ENCODE data around the gene HMOX2.

Gene HMOX2, protein sequence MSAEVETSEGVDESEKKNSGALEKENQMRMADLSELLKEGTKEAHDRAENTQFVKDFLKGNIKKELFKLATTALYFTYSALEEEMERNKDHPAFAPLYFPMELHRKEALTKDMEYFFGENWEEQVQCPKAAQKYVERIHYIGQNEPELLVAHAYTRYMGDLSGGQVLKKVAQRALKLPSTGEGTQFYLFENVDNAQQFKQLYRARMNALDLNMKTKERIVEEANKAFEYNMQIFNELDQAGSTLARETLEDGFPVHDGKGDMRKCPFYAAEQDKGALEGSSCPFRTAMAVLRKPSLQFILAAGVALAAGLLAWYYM

DNA sequence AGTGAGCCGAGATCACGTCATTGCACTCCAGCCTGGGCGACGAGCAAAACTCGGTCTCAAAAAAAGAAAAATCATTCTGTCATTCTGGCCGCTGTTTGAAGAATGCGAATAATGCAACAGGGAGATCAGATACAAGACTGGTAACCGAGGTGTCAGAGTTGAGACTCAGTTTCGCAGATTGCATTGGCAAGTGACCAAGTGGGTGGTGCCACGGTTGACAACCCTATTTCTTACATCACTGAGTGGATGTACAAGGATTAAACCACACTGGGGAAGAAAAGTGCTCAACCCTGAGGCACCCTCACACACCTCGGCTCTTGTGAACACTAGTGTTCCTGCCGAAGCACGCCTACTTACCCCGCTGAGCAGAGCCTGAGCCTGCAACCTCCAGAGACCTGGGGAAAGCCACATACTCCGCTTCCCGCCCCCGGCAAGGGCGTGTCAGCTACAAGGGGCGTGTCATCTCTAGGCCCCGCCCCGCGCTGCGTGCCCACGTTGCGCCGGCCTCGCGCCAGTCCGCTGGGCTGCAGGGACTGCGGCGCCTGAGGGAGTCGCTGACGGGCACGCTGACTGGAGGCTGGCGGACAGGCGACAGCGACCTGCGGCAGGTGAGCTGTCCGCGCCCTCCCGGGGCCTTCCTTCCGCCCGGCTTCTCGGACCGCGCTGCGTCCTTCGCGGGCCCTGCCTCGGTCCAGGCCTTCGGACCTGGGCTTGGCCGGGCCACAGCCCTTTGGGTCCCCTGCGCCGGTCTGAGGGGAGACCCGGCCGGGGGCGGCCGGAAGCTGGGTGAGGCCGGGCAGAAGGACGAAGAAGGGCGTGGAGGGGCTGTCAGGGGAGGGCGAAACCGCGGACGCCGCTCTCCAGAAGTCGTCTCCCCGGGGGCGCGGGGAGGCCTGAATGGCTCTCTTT, at the start of gene HMOX2:
Gene HMOX2, plus strand, starts transcription at position 519 of the 909 bp plus-strand sequence. CDS start 29,127 bp downstream, outside the sequence.
- peaks cover 0 to 6% of the 10 kb centered on the region in 2 donors for H3K36me3 Mint-ChIP-seq
- ATAC-seq (replicated peaks) (peak; percentile 92 to 94), DNase-seq (peak; percentile 97)
- H3K4me3 Mint-ChIP-seq: peak within 1 kb of the TSS; percentile 87 to 92
- peaks cover 14 to 38% of the 10 kb centered on the region in 2 donors for H3K4me1 Mint-ChIP-seq
- H3K9me3 Mint-ChIP-seq: no peaks in the 10 kb centered on the region
- H3K27me3 Mint-ChIP-seq: no peaks in the 10 kb centered on the region
- H3K27ac Mint-ChIP-seq: peak within 1 kb of the TSS; percentile 83

- peaks cover 18 to 28% of the 10 kb centered on the region in 2 donors for H3K4me1 Mint-ChIP-seq
- ATAC-seq (replicated peaks) (no peak), DNase-seq (no peak)
- H3K27me3 Mint-ChIP-seq: no peaks in the 10 kb centered on the region
- peak overlapping the region; percentile 98 for H3K27ac Mint-ChIP-seq
- peaks cover 18 to 30% of the 10 kb centered on the region in 2 donors for H3K36me3 Mint-ChIP-seq
- no peaks in the 10 kb centered on the region for H3K9me3 Mint-ChIP-seq
- H3K4me3 Mint-ChIP-seq: peak overlapping the region; percentile 98 to 99
Observed at GRCh38 chr16:4426722-4427372, 49.4 kb upstream of the HMOX2 start.

GRCh38 chr16:4428500-4428899, 47.7 kb upstream of the HMOX2 start:
- Mint-ChIP-seq H3K9me3 (no peaks in the 10 kb centered on the region), H3K27ac (no peak overlapping the region), H3K27me3 (no peaks in the 10 kb centered on the region), H3K4me1 (peaks cover 21 to 36% of the 10 kb centered on the region in 2 donors), H3K4me3 (no peak overlapping the region), H3K36me3 (peaks cover 18 to 37% of the 10 kb centered on the region in 2 donors)
- ATAC-seq (replicated peaks) (no peak), DNase-seq (no peak)

DNA sequence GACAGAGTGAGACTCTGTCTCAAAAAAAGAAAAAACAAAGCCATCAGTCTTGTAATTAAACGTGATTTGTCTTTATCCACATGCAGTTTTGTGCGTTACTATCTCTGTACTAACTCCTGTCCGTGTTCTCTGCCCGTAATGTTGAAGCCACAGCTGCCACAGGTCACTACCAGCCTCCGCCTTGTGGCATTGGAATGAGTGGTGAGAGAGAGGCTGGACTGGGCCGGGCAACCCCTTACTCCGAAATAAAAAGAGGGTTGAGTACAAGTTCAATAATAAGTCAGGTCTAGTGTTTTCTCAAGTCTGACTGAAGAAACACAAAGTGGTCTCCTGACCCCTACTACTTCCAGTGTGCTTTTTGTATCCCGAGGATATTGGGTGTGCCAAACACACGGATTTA, 45.2 kb upstream of the HMOX2 start:
- H3K27me3 Mint-ChIP-seq: no peaks in the 10 kb centered on the region
- peaks cover 28 to 52% of the 10 kb centered on the region in 2 donors for H3K36me3 Mint-ChIP-seq
- peaks cover 17 to 39% of the 10 kb centered on the region in 2 donors for H3K4me1 Mint-ChIP-seq
- no peaks in the 10 kb centered on the region for H3K9me3 Mint-ChIP-seq
- no peak overlapping the region for H3K4me3 Mint-ChIP-seq
- H3K27ac Mint-ChIP-seq: no peak overlapping the region
- DNase-seq (no peak), ATAC-seq (replicated peaks) (no peak)

DNA sequence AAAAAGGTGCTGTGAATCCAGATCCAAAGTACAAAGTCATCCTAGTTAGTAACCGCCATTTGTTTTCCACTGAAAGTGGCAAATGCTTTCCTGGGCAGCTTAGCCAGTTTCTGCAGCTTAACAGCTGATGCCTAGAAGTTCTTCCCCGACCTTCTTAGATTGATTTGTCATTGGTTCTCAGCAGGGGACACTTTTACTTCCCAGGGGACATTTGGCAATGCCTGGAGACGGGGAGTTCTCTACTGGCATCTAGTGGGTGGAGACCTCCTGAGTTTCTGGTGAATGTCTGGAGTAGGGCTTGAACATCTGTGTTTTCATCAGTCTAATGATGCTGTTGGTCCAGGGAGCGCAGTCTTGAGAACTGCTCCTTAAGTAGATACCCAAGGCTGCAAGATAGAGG, 43.0 kb upstream of the HMOX2 start:
- Mint-ChIP-seq H3K27ac (no peak overlapping the region), H3K27me3 (no peaks in the 10 kb centered on the region), H3K36me3 (peaks cover 27 to 49% of the 10 kb centered on the region in 2 donors), H3K9me3 (no peaks in the 10 kb centered on the region), H3K4me1 (peaks cover 8 to 23% of the 10 kb centered on the region in 2 donors), H3K4me3 (no peak overlapping the region)
- DNase-seq (no peak), ATAC-seq (replicated peaks) (no peak)

- Mint-ChIP-seq H3K4me1 (peaks cover 5 to 23% of the 10 kb centered on the region in 2 donors), H3K9me3 (no peaks in the 10 kb centered on the region), H3K27ac (peak overlapping the region; percentile 22), H3K27me3 (no peaks in the 10 kb centered on the region), H3K4me3 (no peak overlapping the region), H3K36me3 (peaks cover 27 to 45% of the 10 kb centered on the region in 2 donors)
- no peak for ATAC-seq (replicated peaks)
- DNase-seq: no peak
Observed at GRCh38 chr16:4433914-4434787, 42.0 kb upstream of the HMOX2 start.

DNA sequence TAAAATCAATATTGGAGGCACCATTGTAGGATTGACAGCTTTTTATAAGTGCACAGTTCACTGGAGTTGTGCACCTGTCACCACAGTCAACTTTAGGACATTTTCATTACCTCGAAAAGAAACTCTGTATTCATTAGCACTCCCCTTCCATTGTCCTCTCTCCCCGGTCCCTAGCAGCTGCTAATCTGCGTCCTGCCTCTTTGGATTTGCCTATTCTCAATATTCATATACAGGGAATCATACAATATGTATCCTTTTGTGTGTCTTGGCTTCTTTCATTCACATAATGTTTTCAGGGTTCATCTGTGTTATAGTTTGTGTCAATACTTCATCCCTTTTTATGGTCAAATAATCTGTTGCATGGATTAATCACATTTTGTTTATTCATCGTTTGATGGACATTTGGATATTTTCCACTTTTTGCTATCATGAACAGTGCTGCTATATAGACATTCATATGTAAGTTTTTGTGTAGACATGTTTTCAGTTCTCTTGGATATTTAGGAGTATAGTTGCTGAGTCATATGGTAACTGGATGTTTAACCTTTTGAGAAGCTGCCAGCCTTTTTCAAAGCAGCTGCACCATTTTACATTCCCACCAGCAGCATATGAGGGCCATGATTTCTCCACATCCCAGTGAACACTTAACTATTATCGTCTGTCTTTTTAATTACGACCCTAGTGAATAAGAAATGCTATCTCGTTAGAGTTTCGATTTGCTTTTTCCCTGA, 40.7 kb upstream of the HMOX2 start:
- no peak for ATAC-seq (replicated peaks)
- peak overlapping the region; percentile 7 for H3K27ac Mint-ChIP-seq
- no peaks in the 10 kb centered on the region for H3K9me3 Mint-ChIP-seq
- H3K4me3 Mint-ChIP-seq: no peak overlapping the region
- no peaks in the 10 kb centered on the region for H3K27me3 Mint-ChIP-seq
- peaks cover 30 to 43% of the 10 kb centered on the region in 2 donors for H3K36me3 Mint-ChIP-seq
- DNase-seq: no peak
- H3K4me1 Mint-ChIP-seq: peaks cover 5 to 23% of the 10 kb centered on the region in 2 donors

DNA sequence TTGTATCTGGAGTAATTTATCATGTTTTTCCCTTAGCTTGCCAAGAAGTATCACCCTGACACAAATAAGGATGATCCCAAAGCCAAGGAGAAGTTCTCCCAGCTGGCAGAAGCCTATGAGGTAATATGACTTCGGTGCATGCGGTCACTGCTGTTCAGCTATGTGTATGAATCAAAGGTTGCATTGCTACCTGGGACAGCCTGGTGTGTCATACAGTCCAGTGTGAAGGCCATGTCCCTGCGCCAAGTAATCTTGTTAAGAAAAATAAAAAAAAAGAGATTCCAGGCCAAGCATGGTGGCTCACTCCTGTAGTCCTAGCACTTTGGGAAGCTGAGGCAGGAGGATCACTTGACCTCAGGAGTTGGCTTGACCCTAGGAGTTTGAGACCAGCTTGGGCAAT, 38.8 kb upstream of the HMOX2 start:
- ATAC-seq (replicated peaks) (no peak), DNase-seq (no peak)
- Mint-ChIP-seq H3K27ac (peak overlapping the region; percentile 2), H3K4me3 (no peak overlapping the region), H3K4me1 (peaks cover 5 to 19% of the 10 kb centered on the region in 2 donors), H3K27me3 (no peaks in the 10 kb centered on the region), H3K36me3 (peaks cover 31 to 48% of the 10 kb centered on the region in 2 donors), H3K9me3 (no peaks in the 10 kb centered on the region)

- no peaks in the 10 kb centered on the region for H3K9me3 Mint-ChIP-seq
- no peaks in the 10 kb centered on the region for H3K27me3 Mint-ChIP-seq
- ATAC-seq (replicated peaks) (no peak), DNase-seq (no peak)
- no peak overlapping the region for H3K4me3 Mint-ChIP-seq
- no peaks in the 10 kb centered on the region for H3K4me1 Mint-ChIP-seq
- H3K36me3 Mint-ChIP-seq: peaks cover 43 to 50% of the 10 kb centered on the region in 2 donors
- no peak overlapping the region for H3K27ac Mint-ChIP-seq
Observed at GRCh38 chr16:4442371-4442770, 33.8 kb upstream of the HMOX2 start.

DNA sequence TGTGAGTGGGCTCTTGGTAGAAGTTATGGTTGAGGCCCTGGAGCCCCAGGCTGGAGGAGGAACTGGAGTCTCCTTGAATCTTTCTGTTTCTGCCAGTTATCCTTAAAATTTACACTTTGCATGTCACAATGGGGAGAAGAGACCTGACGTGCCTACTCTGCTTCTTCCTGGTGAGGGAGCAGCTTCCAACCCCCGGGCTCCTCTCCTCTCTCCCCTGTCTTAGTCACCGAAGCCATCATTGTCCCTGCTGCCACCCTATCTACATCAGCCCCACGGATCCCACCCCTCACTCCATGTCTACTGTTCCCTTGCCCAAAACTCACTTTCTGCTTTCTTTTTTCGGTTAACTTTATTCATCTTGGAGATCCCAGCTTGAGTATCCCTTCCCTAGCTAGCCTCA, 32.9 kb upstream of the HMOX2 start:
- H3K9me3 Mint-ChIP-seq: no peaks in the 10 kb centered on the region
- no peak overlapping the region for H3K27ac Mint-ChIP-seq

DNA sequence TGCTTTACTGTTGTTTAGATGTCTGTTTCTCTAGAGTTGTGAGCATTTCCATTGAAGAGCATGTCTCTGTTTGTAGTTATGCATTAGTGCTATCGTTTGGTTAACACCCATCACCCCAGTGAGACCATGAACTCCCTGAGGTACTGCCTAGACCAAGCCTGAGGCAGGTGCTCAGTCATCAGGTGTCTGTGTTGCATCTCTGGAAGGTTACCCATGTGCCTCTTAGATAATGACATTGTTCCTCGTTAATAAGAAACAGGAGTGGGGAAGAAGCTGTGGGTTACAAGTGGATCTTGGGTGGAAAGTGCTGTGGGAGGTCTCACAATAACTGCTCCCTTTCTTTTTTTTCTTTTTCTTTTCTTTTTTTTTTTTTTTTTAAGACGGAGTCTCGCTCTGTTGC, 32.2 kb upstream of the HMOX2 start:
- H3K9me3 Mint-ChIP-seq: no peaks in the 10 kb centered on the region
- no peak overlapping the region for H3K4me3 Mint-ChIP-seq
- ATAC-seq (replicated peaks): no peak
- no peaks in the 10 kb centered on the region for H3K27me3 Mint-ChIP-seq
- no peak overlapping the region for H3K27ac Mint-ChIP-seq
- no peak for DNase-seq
- no peaks in the 10 kb centered on the region for H3K4me1 Mint-ChIP-seq
- peaks cover 46 to 52% of the 10 kb centered on the region in 2 donors for H3K36me3 Mint-ChIP-seq

More for the DNA sequence above, 32.9 kb upstream of the HMOX2 start:
- no peaks in the 10 kb centered on the region for H3K4me1 Mint-ChIP-seq
- no peak overlapping the region for H3K4me3 Mint-ChIP-seq
- H3K27me3 Mint-ChIP-seq: no peaks in the 10 kb centered on the region
- peaks cover 46 to 52% of the 10 kb centered on the region in 2 donors for H3K36me3 Mint-ChIP-seq
- DNase-seq: no peak
- ATAC-seq (replicated peaks): no peak

DNA sequence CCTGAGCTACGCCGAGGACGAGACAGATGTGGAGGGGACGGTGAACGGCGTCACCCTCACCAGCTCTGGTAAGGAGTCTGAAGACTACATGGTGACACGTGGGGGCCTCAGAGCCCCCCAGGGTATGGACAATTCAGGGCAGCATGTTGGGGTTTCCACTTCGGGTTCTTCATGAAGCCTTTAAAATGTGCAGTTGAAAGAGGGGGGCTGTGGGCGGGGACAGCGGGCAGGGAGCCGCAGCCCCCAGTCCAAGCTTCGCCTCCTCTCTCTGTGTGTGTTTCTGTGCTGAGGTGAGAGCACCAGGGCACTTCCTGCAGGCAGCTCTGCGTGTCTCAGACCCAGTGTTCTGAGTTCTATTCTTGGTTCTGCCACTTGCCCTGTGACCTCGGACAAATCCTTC, 25.8 kb upstream of the HMOX2 start:
- H3K9me3 Mint-ChIP-seq: no peaks in the 10 kb centered on the region
- no peak for DNase-seq
- H3K27me3 Mint-ChIP-seq: no peaks in the 10 kb centered on the region
- peak overlapping the region; percentile 14 for H3K27ac Mint-ChIP-seq
- H3K4me1 Mint-ChIP-seq: no peaks in the 10 kb centered on the region
- H3K36me3 Mint-ChIP-seq: peaks cover 37 to 51% of the 10 kb centered on the region in 2 donors
- no peak for ATAC-seq (replicated peaks)
- no peak overlapping the region for H3K4me3 Mint-ChIP-seq

DNA sequence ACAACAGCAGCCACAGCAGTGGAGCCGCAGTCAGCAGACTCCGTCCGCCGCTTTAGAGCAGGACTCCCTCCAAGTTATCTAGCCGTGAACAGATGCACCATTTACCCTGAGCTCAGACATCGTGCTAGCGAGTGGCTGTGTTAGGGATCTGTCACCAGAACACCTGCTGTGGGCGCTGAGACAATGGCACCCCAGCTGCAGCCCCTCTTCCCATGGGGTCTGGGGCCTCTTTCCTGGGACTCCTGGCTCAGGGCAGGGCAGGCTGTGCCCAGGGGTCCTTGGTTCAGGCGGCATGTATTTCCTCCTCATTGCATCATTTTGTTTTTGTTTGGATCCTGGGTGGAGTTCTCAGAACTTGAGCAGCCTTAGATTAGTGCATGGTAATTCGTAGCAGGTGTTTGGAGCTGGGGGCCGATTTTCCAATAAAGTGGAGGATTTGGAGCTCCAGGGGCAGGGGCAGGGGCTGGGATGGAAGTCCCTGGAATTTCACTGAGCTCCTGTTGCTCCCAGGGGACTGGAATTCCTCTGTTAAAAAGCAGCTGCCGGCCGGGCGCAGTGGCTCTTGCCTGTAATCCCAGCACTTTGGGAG, 25.2 kb upstream of the HMOX2 start:
- Mint-ChIP-seq H3K36me3 (peaks cover 41 to 55% of the 10 kb centered on the region in 2 donors), H3K4me1 (peaks cover 1 to 2% of the 10 kb centered on the region in 2 donors), H3K27me3 (no peaks in the 10 kb centered on the region), H3K27ac (peak overlapping the region; percentile 14), H3K9me3 (no peaks in the 10 kb centered on the region), H3K4me3 (no peak overlapping the region)
- no peak for DNase-seq
- no peak for ATAC-seq (replicated peaks)

All from stimulated activated naive B cell treated with anti-CD40 and anti-IgM and Interleukin-4, amounts not matched to agents 10 μg/mL and 1 μg/mL and 100 μg/mL, for 72 hours (primary cell).